ENCODE measurements around the gene TCF4. TPM values are rescaled to one million over a fixed set of nuclear protein-coding genes. Genes with fewer than 3 reads are reported as not detected.
A peak's percentile ranks its signal among the peaks of the same experiment; 100 is the strongest.

Gene TCF4
- total RNA-seq: 100 to 1,000 TPM; 111 to 356 TPM
- polyA plus RNA-seq: 10 to 100 TPM; 14.3 to 35.3 TPM
- long read RNA-seq, donor 1, full-length matches to known transcripts: 20 of 46 reads
- long read RNA-seq, donor 1, partial matches to known transcripts: 26 of 46 reads
- long read RNA-seq, donor 1, other reads (novel, unspliced or antisense): 0 of 46 reads
- long read RNA-seq, donor 2, partial matches to known transcripts: 0 of 3 reads
- long read RNA-seq, donor 2, other reads (novel, unspliced or antisense): 0 of 3 reads
- long read RNA-seq, donor 3, partial matches to known transcripts: 9 of 13 reads
- long read RNA-seq, donor 3, other reads (novel, unspliced or antisense): 0 of 13 reads
- long read RNA-seq, donor 4, partial matches to known transcripts: 6 of 7 reads
- long read RNA-seq, donor 4, other reads (novel, unspliced or antisense): 0 of 7 reads
- long read RNA-seq, donor 5, transcript TCF4-246 (13 exons, 3,163 nt): minor isoform, 5 of 45 reads
- long read RNA-seq, donor 5, transcript TCF4-201 (20 exons, 3,482 nt): minor isoform, 5 of 45 reads
- long read RNA-seq, donor 5, transcript TCF4-204 (13 exons, 2,372 nt): major isoform, 6 of 45 reads
- long read RNA-seq, donor 5, partial matches to known transcripts: 23 of 45 reads
- long read RNA-seq, donor 5, other reads (novel, unspliced or antisense): 0 of 45 reads

DNA sequence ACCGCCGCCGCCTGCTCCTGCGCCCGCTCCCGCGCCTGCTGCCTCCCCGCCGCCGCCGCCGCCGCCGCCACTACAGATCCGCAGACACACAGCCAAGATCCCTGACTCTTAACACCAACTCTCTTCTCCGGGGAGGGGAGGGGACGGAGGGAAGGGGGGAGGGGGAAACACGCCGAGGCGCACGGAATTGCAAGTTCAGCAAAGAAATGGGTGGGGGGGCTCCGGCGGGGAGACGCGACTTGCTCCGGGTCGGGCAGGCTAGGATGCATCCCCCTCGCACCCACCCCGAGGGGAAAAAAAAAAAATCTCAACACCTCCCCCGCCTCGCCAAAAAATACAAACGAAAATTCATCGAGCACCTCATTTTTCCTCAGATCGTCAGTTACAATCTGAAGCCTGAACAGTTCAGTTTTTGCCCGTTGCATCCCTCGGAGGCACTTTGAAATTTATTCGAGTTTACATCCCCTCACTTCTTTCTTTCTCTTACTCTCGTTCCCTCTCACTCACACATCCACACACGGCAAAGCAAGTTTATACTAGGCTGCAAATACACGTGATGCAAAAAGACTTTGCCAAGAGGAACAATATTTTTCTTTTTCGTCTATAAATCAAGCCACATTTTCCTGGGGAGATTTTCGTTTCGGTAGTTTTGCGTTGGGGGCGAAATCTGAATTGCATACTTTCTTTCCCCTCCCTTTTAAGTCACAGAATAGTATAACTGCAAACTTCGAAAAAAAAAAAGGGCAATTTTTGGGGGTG, at the start of gene TCF4:
TSS of gene TCF4 (minus strand) at position 82 of the 759 bp plus-strand sequence. CDS start 1,076 bp downstream, outside the sequence.
- TF ChIP-seq, protein P1, sequence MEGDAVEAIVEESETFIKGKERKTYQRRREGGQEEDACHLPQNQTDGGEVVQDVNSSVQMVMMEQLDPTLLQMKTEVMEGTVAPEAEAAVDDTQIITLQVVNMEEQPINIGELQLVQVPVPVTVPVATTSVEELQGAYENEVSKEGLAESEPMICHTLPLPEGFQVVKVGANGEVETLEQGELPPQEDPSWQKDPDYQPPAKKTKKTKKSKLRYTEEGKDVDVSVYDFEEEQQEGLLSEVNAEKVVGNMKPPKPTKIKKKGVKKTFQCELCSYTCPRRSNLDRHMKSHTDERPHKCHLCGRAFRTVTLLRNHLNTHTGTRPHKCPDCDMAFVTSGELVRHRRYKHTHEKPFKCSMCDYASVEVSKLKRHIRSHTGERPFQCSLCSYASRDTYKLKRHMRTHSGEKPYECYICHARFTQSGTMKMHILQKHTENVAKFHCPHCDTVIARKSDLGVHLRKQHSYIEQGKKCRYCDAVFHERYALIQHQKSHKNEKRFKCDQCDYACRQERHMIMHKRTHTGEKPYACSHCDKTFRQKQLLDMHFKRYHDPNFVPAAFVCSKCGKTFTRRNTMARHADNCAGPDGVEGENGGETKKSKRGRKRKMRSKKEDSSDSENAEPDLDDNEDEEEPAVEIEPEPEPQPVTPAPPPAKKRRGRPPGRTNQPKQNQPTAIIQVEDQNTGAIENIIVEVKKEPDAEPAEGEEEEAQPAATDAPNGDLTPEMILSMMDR (IDR thresholded peaks at IDR 0.05; ENCODE audit: control extremely low read depth, extremely low read depth): no peak
- H3K9me3 ChIP-seq (ENCODE audit: control insufficient read depth in 4 of 4, insufficient read depth in 3 of 4, low read length in 3 of 4): no peaks in the 10 kb centered on the region
- H3K9ac ChIP-seq (ENCODE audit: insufficient read depth in 1 of 2, low read length in 2 of 2): peak within 1 kb of the TSS; percentile 42 to 98
- H3K27me3 ChIP-seq (ENCODE audit: control insufficient read depth in 3 of 3, insufficient read depth in 3 of 3, low read length in 2 of 3): no peaks in the 10 kb centered on the region
- H3K36me3 ChIP-seq (ENCODE audit: control insufficient read depth in 4 of 4, insufficient read depth in 4 of 4, low read length in 4 of 4): peaks cover 0 to 3% (median under 1%) of the 10 kb centered on the region in 4 donors
- H3K4me1 ChIP-seq (ENCODE audit: control insufficient read depth in 5 of 5, insufficient read depth in 5 of 5, low read length in 5 of 5): peaks cover 0 to 36% (median 2%) of the 10 kb centered on the region in 5 donors
- DNase-seq (peak; percentile 89 to 92 (median 90)), ATAC-seq (ENCODE audit: insufficient read depth, low FRiP score) (peak; percentile 19)
- 1% methylated on average over 23 to 46 of the region's 46 CpGs for WGBS, 2 donors
- H3K27ac ChIP-seq (ENCODE audit: low read depth in 1 of 2, low read length in 1 of 2): peak within 1 kb of the TSS; percentile 86 to 90
- H3K4me3 ChIP-seq: peak within 1 kb of the TSS; percentile 73

DNA sequence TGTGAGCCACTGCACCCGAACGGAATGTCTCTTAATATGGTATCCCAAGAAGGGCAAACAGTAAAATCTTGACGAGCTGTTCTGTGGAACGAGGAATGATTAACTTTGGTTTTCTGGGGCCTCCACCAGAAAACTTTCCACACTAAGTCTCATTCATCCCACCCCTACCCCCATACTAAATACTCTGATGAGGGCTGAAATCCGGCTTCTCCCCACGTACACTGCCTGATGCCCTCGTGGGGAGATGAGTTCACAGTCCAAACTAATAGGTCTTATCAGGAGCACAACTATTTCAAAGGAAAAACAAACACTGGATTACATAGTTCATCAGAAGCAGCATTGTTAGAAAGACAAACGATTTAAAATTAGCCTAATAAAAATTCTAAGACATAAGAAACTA, 49.2 kb upstream of the TCF4 start:
- Histone ChIP-seq H3K27ac (ENCODE audit: low read depth in 1 of 2, low read length in 1 of 2) (no peak overlapping the region), H3K36me3 (ENCODE audit: control insufficient read depth in 4 of 4, insufficient read depth in 4 of 4, low read length in 4 of 4) (no peaks in the 10 kb centered on the region), H3K4me3 (no peak overlapping the region), H3K27me3 (ENCODE audit: control insufficient read depth in 3 of 3, insufficient read depth in 3 of 3, low read length in 2 of 3) (no peaks in the 10 kb centered on the region), H3K4me1 (ENCODE audit: control insufficient read depth in 5 of 5, insufficient read depth in 5 of 5, low read length in 5 of 5) (no peaks in the 10 kb centered on the region), H3K9ac (ENCODE audit: insufficient read depth in 1 of 2, low read length in 2 of 2) (no peak overlapping the region), H3K9me3 (ENCODE audit: control insufficient read depth in 4 of 4, insufficient read depth in 3 of 4, low read length in 3 of 4) (no peaks in the 10 kb centered on the region)
- 76 to 91% methylated on average over 8 of the region's 8 CpGs for WGBS, 2 donors
- DNase-seq (no peak), ATAC-seq (ENCODE audit: insufficient read depth, low FRiP score) (no peak)
- TF ChIP-seq, protein P1 (IDR thresholded peaks at IDR 0.05; ENCODE audit: control extremely low read depth, extremely low read depth): no peak

DNA sequence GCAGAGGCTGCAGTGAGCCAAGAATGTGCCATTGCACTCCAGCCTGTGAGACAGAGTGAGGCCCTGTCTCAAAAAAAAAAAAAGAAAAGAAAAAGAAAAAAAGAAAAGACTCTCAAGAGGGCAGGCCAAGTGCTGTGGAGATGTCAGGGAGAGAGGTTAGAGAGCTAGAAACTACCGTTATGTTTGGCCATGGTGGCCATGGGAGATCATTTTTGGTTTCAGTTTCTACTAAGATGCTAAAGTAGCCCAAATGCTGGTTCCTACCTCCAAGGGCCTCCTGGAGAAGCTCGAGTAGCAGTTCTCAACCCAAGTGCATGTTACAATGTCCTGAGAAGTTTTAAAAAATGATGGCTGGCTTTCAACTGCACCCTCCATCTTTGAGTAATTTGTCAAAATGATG, 47.4 kb upstream of the TCF4 start:
- WGBS, 2 donors: 44 to 46% methylated on average over 2 of the region's 2 CpGs
- H3K9ac ChIP-seq (ENCODE audit: insufficient read depth in 1 of 2, low read length in 2 of 2): no peak overlapping the region
- DNase-seq: no peak
- H3K36me3 ChIP-seq (ENCODE audit: control insufficient read depth in 4 of 4, insufficient read depth in 4 of 4, low read length in 4 of 4): no peaks in the 10 kb centered on the region
- H3K27me3 ChIP-seq (ENCODE audit: control insufficient read depth in 3 of 3, insufficient read depth in 3 of 3, low read length in 2 of 3): no peaks in the 10 kb centered on the region
- no peak overlapping the region for H3K4me3 ChIP-seq
- ATAC-seq (ENCODE audit: insufficient read depth, low FRiP score): no peak
- no peaks in the 10 kb centered on the region for H3K4me1 ChIP-seq (ENCODE audit: control insufficient read depth in 5 of 5, insufficient read depth in 5 of 5, low read length in 5 of 5)
- TF ChIP-seq, protein P1 (IDR thresholded peaks at IDR 0.05; ENCODE audit: control extremely low read depth, extremely low read depth): no peak
- H3K9me3 ChIP-seq (ENCODE audit: control insufficient read depth in 4 of 4, insufficient read depth in 3 of 4, low read length in 3 of 4): no peaks in the 10 kb centered on the region
- H3K27ac ChIP-seq (ENCODE audit: low read depth in 1 of 2, low read length in 1 of 2): no peak overlapping the region

Data from lung (tissue), 16 donors.